ENCODE data around the gene PIGW.

DNA sequence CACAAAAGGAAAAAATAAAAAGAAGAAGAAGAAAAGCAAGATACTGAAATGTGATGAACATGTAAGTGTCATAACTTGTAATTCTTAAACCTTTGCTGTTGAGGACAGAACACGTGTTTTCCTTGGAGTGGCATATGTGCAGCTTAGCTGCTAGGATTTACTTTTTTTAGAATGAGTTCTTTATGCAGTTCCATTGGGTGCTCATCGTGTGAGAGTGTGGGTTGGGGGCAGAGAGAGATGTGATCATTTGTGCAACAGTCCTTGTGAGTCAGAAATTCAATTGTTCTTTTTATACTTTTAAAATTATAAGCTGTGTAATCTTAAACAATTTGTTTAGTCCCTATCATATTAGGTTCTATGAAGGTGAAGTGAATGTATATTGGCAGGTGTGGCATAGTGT is 51.4 kb downstream of the PIGW start:
- TF ChIP-seq, protein P1, sequence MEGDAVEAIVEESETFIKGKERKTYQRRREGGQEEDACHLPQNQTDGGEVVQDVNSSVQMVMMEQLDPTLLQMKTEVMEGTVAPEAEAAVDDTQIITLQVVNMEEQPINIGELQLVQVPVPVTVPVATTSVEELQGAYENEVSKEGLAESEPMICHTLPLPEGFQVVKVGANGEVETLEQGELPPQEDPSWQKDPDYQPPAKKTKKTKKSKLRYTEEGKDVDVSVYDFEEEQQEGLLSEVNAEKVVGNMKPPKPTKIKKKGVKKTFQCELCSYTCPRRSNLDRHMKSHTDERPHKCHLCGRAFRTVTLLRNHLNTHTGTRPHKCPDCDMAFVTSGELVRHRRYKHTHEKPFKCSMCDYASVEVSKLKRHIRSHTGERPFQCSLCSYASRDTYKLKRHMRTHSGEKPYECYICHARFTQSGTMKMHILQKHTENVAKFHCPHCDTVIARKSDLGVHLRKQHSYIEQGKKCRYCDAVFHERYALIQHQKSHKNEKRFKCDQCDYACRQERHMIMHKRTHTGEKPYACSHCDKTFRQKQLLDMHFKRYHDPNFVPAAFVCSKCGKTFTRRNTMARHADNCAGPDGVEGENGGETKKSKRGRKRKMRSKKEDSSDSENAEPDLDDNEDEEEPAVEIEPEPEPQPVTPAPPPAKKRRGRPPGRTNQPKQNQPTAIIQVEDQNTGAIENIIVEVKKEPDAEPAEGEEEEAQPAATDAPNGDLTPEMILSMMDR (IDR thresholded peaks at IDR 0.05): no peak
- no peak for TF ChIP-seq POLR2A (IDR thresholded peaks at IDR 0.05)
